H1 (cell line): Measurements from ENCODE around the gene TMCC3. TPM values are rescaled to one million over a fixed set of nuclear protein-coding genes. Genes with fewer than 3 reads are reported as not detected.

ENCODE experiments used
- CTCF ChIA-PET: fragments of 300-600 bp; sonication (Branson Sonifier 250); formaldehyde crosslinking; loops from one replicate; lab custom pipeline; 2021; ENCODE audit not compliant: partially characterized antibody; lab: Charles Lee
- POLR2A ChIA-PET: fragments of 300-600 bp; sonication (Branson Sonifier 250); formaldehyde crosslinking; loops from one replicate; lab custom pipeline; 2021; ENCODE audit warnings: inconsistent platforms; ENCODE audit not compliant: partially characterized antibody; lab: Charles Lee
- DNase-seq, 2 experiments: peaks; one replicate each; pipeline versions ENCODE4 v3.0.0 to v3.0.0-alpha.2; 2010 to 2022; ENCODE audit warnings: low spot score in 2 of 2, low read depth in 1 of 2, mixed read lengths in 1 of 2
- FAIRE-seq: peaks from 2 replicates; lab custom pipeline; 2011; peaks lifted over from hg19 to GRCh38; lab: Jason Lieb, UNC
- H2AFZ ChIP-seq: 2 replicates; pipeline ENCODE4 v1.8.1; 2012; ENCODE audit warnings: low read length, inconsistent platforms
- H2AK5ac ChIP-seq: 2 replicates; pipeline ENCODE4 v1.6.1; 2013; ENCODE audit warnings: low read depth, low read length
- H2BK120ac ChIP-seq: replicated peaks from 2 replicates; pipeline ENCODE3; 2013; ENCODE audit warnings: low read depth, low read length, inconsistent platforms
- H2BK12ac ChIP-seq: 2 replicates; pipeline ENCODE4 v1.6.1; 2013; ENCODE audit warnings: low read depth, low read length
- H2BK15ac ChIP-seq: 2 replicates; pipeline ENCODE4 v1.6.1; 2013; ENCODE audit warnings: low read length
- H2BK20ac ChIP-seq: 2 replicates; pipeline ENCODE4 v1.6.1; 2013; ENCODE audit warnings: low read length
- H2BK5ac ChIP-seq: 2 replicates; pipeline ENCODE4 v1.6.1; 2013; ENCODE audit warnings: low read depth, low read length
- H3K14ac ChIP-seq: 2 replicates; pipeline ENCODE4 v1.6.1; 2013; ENCODE audit warnings: inconsistent platforms; ENCODE audit not compliant: insufficient read length
- H3K18ac ChIP-seq: 2 replicates; pipeline ENCODE4 v1.6.1; 2013; ENCODE audit warnings: low read length; ENCODE audit errors: extremely low read depth
- H3K23ac ChIP-seq: 2 replicates; pipeline ENCODE4 v1.6.1; 2013; ENCODE audit warnings: inconsistent platforms; ENCODE audit not compliant: insufficient read length
- H3K23me2 ChIP-seq: 2 replicates; pipeline ENCODE4 v1.6.1; 2013; ENCODE audit warnings: low read depth, low read length
- H3K27ac ChIP-seq: 2 replicates; pipeline ENCODE4 v1.6.1; 2011; ENCODE audit warnings: low read depth, low read length, inconsistent platforms
- H3K27me3 ChIP-seq, 4 experiments: replicated peaks in 1 of 4; 1 replicate in 1 of 4; 2 replicates in 3 of 4; pipeline versions ENCODE4 v1.6.1 to v1.8.1; 2011 to 2013; ENCODE audit warnings: low read length in 3 of 4, mild to moderate bottlenecking in 3 of 4, inconsistent platforms in 2 of 4, mixed read lengths in 2 of 4, moderate library complexity in 1 of 4; ENCODE audit not compliant: control insufficient read depth in 3 of 4, insufficient read depth in 3 of 4; ENCODE audit errors: extremely low read depth in 1 of 4
- H3K36me3 ChIP-seq, 4 experiments: 2 replicates each; pipeline versions ENCODE4 v1.6.1 to v1.8.1; 2011 to 2013; ENCODE audit warnings: mild to moderate bottlenecking in 4 of 4, low read length in 3 of 4, moderate library complexity in 2 of 4, control low read depth in 1 of 4, inconsistent platforms in 1 of 4; ENCODE audit not compliant: insufficient read depth in 4 of 4, control insufficient read depth in 2 of 4
- H3K4ac ChIP-seq: replicated peaks from 2 replicates; pipeline ENCODE3; 2013; ENCODE audit warnings: low read length, low read depth, mixed read lengths, inconsistent platforms; ENCODE audit not compliant: insufficient read length
- H3K4me1 ChIP-seq, 4 experiments: replicated peaks in 1 of 4; 1 replicate in 1 of 4; 2 replicates in 3 of 4; pipeline versions ENCODE4 v1.6.1 to v1.8.1; 2011 to 2013; ENCODE audit warnings: low read length in 3 of 4, inconsistent platforms in 2 of 4, mixed read lengths in 1 of 4; ENCODE audit not compliant: insufficient read depth in 4 of 4, control insufficient read depth in 3 of 4
- H3K4me2 ChIP-seq, 2 experiments: 2 replicates each; pipeline versions ENCODE4 v1.6.1 to v1.8.1; 2011 to 2013; ENCODE audit warnings: low read depth in 2 of 2, low read length in 2 of 2, control low read depth in 1 of 2, inconsistent platforms in 1 of 2, mild to moderate bottlenecking in 1 of 2; ENCODE audit not compliant: insufficient read depth in 1 of 2
- H3K4me3 ChIP-seq, 4 experiments: fragments of 200-600, 300-600 bp in 1 of 4; sonication (generic), shearing (Covaris generic), sonication (Bioruptor Twin) in 1 of 4; 2 replicates each; pipeline versions ENCODE4 v1.5.1 to v1.8.1; 2011 to 2016; ENCODE audit warnings: low read length in 4 of 4, low read depth in 3 of 4, control low read depth in 2 of 4, inconsistent platforms in 2 of 4, mild to moderate bottlenecking in 2 of 4, mixed read lengths in 1 of 4, moderate library complexity in 1 of 4; ENCODE audit not compliant: insufficient read depth in 2 of 4; ENCODE audit errors: extremely low read depth in 1 of 4
- H3K56ac ChIP-seq: replicated peaks from 2 replicates; pipeline ENCODE3; 2013; ENCODE audit warnings: low read depth, mild to moderate bottlenecking, mixed read lengths, low read length, inconsistent platforms; ENCODE audit not compliant: insufficient read length
- H3K79me1 ChIP-seq: 2 replicates; pipeline ENCODE4 v1.6.1; 2013; ENCODE audit warnings: low read depth, low read length, control low read depth
- H3K79me2 ChIP-seq, 2 experiments: 2 replicates each; pipeline versions ENCODE4 v1.6.1 to v1.8.1; 2012 to 2013; ENCODE audit warnings: low read length in 2 of 2, mild to moderate bottlenecking in 2 of 2, inconsistent platforms in 1 of 2; ENCODE audit not compliant: insufficient read depth in 2 of 2, control insufficient read depth in 1 of 2
- H3K9ac ChIP-seq, 4 experiments: replicated peaks in 1 of 4; 1 replicate in 1 of 4; 2 replicates in 3 of 4; pipeline versions ENCODE4 v1.6.1 to v1.8.1; 2011 to 2013; ENCODE audit warnings: low read depth in 3 of 4, low read length in 3 of 4, control low read depth in 2 of 4, mild to moderate bottlenecking in 2 of 4, moderate library complexity in 2 of 4, inconsistent platforms in 1 of 4; ENCODE audit errors: extremely low read depth in 1 of 4
- H3K9me3 ChIP-seq, 2 experiments: 2 replicates each; pipeline versions ENCODE4 v1.6.1 to v1.8.1; 2012 to 2013; ENCODE audit warnings: mild to moderate bottlenecking in 2 of 2, moderate library complexity in 2 of 2, control low read depth in 1 of 2, inconsistent platforms in 1 of 2, low read depth in 1 of 2, low read length in 1 of 2, mixed read lengths in 1 of 2; ENCODE audit not compliant: insufficient read depth in 2 of 2
- H4K20me1 ChIP-seq, 2 experiments: replicated peaks in 1 of 2; 2 replicates each; pipeline versions ENCODE3 to v1.8.1; 2011 to 2013; ENCODE audit warnings: inconsistent platforms in 2 of 2, low read length in 2 of 2, mild to moderate bottlenecking in 1 of 2; ENCODE audit not compliant: insufficient read depth in 2 of 2, control insufficient read depth in 1 of 2
- H4K5ac ChIP-seq: 2 replicates; pipeline ENCODE4 v1.6.1; 2013; ENCODE audit warnings: low read length, low read depth, mixed read lengths, inconsistent platforms; ENCODE audit not compliant: insufficient read length
- H4K8ac ChIP-seq: 2 replicates; pipeline ENCODE4 v1.8.0; 2013; ENCODE audit warnings: mild to moderate bottlenecking, moderate library complexity, low read length, inconsistent platforms; ENCODE audit not compliant: insufficient read depth; ENCODE audit errors: extremely low read depth
- H4K91ac ChIP-seq: replicated peaks from 2 replicates; pipeline ENCODE3; 2013; ENCODE audit warnings: low read length, mixed read lengths, inconsistent platforms; ENCODE audit not compliant: insufficient read length
- ASH2L ChIP-seq: fragments of 200-600, 300-600 bp; sonication (generic); IDR thresholded peaks from one replicate; pipeline ENCODE4 v1.7.1; 2017; ENCODE audit warnings: low read length
- BACH1 ChIP-seq: IDR thresholded peaks from 2 replicates; pipeline ENCODE4 v1.6.1; 2012; ENCODE audit warnings: low read length, improper control_type of control experiment
- CBX5 ChIP-seq: fragments of 300-800, 300-1000 bp; sonication (generic); IDR thresholded peaks from 2 replicates; pipeline ENCODE4 v1.7.1; 2016; ENCODE audit warnings: antibody characterized with exemption, low read length, low read depth
- CHD1 ChIP-seq: IDR thresholded peaks from 2 replicates; pipeline ENCODE4 v1.6.1; 2012; ENCODE audit warnings: low read depth, low read length, improper control_type of control experiment
- HDAC6 ChIP-seq: IDR thresholded peaks from one replicate; pipeline ENCODE4 v1.7.1; 2012; ENCODE audit warnings: low read depth, mild to moderate bottlenecking, inconsistent platforms, low read length, moderate library complexity
- POLR2A ChIP-seq, 2 experiments: IDR thresholded peaks; 1 replicate in 1 of 2; 2 replicates in 1 of 2; pipeline ENCODE4 v1.6.1; 2011; ENCODE audit warnings: low read depth in 2 of 2, low read length in 2 of 2, mild to moderate bottlenecking in 2 of 2; ENCODE audit errors: control extremely low read depth in 1 of 2
- RAD21 ChIP-seq, 2 experiments: IDR thresholded peaks in 1 of 2; conservative IDR thresholded peaks in 1 of 2; 2 replicates each; pipeline ENCODE4 v1.6.1; 2011; ENCODE audit warnings: low read depth in 2 of 2, low read length in 2 of 2, improper control_type of control experiment in 1 of 2, inconsistent platforms in 1 of 2, mild to moderate bottlenecking in 1 of 2, moderate library complexity in 1 of 2
- TEAD4 ChIP-seq: IDR thresholded peaks from 2 replicates; pipeline ENCODE4 v1.6.1; 2012; ENCODE audit warnings: low read depth, low read length, inconsistent platforms, mixed read lengths
- WGBS, 2 experiments: shearing (Covaris generic) in 1 of 2; methylation state at CpG; one replicate each; pipeline versions ENCODE4 v1.1.6 to v1.1.7; 2013 to 2015; ENCODE audit warnings: low lambda C conversion rate in 2 of 2, mixed read lengths in 2 of 2, inconsistent platforms in 1 of 2, low coverage in 1 of 2, missing lambda C conversion rate in 1 of 2; ENCODE audit not compliant: insufficient replicate concordance in 2 of 2, insufficient coverage in 1 of 2, insufficient read length in 1 of 2; ENCODE audit errors: extremely low coverage in 1 of 2, missing lambda C conversion rate in 1 of 2; 5-methylcytosine and 5-hydroxymethylcytosine counted together
- polyA plus RNA-seq, 7 experiments: library from polyadenylated mRNA; depleted of rRNA in 3 of 7; stranded (reverse) in 5 of 7; unstranded in 2 of 7; fragments of >200 nt in 5 of 7; fragments of 200-250 nt in 2 of 7; gene quantifications; 1 replicate in 5 of 7; 2 replicates in 1 of 7; 4 replicates in 1 of 7; pipeline versions ENCODE4 v1.2.1 to v1.2.3, GENCODE V29; 2011 to 2013; ENCODE audit warnings: missing spikeins in 2 of 7, mixed read lengths in 2 of 7
- total RNA-seq: library from RNA; stranded (reverse); fragmentation: NEBNext Ultra II Directional; extraction: Animal tissue kit (Norgen Biotek cat#: 25700); gene quantifications from 2 replicates; pipeline ENCODE4 v1.2.1, GENCODE V29; 2021
- TF ChIP-seq, protein P1 (sequence below), 3 experiments: IDR thresholded peaks; 1 replicate in 2 of 3; 2 replicates in 1 of 3; pipeline versions ENCODE4 v1.5.1 to v1.6.1; 2011; ENCODE audit warnings: low read length in 3 of 3, mild to moderate bottlenecking in 3 of 3, inconsistent platforms in 2 of 3, low read depth in 1 of 3, moderate library complexity in 1 of 3; ENCODE audit not compliant: insufficient read depth in 1 of 3; ENCODE audit errors: control extremely low read depth in 1 of 3

TMCC3 gene
- total and polyA plus RNA-seq, 2 of the 8 experiments (the other 6 are each of a cell fraction or from before 2014, with no cell fraction given) = 1.7 to 4.1 TPM

DNA sequence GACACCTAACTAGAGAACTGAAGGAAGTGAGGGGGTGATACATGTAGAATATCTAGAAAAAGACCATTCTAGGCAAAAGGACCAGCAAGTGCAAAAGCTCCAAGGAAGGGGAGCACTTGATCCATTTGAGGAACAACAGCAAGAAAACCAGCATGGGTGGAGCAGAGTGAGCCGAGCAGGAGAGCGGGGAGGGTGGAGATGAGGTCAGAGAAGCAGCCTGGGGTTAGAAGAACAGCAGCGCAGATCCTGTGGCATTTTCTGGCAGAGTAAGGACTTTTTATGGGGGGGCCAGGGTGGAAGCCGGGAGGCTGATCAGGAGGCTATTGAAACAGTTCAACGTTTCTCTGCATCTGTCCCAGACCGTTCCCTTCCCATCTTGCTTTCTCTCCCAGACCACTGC is 24.5 kb upstream of the TMCC3 start:
- Histone ChIP-seq H2AK5ac (no peak overlapping the region), H4K91ac (no peak overlapping the region), H3K4me3 (no peak overlapping the region), H3K79me1 (no peaks in the 10 kb centered on the region; the same call in 1 of the 2 replicates), H3K27ac (no peak overlapping the region), H3K36me3 (no peaks in the 10 kb centered on the region), H4K5ac (no peak overlapping the region), H3K9me3 (no peaks in the 10 kb centered on the region), H4K20me1 (no peaks in the 10 kb centered on the region), H2BK20ac (no peak overlapping the region), H3K14ac (no peak overlapping the region), H2AFZ (no peak overlapping the region), H3K18ac (no peak overlapping the region; the same call in 1 of the 2 replicates), H3K23ac (no peak overlapping the region), H3K56ac (no peak overlapping the region), H4K8ac (no peak overlapping the region), H2BK12ac (no peak overlapping the region), H2BK15ac (no peak overlapping the region), H3K23me2 (no peaks in the 10 kb centered on the region), H3K27me3 (no peaks in the 10 kb centered on the region), H3K4me2 (no peak overlapping the region), H2BK5ac (no peak overlapping the region), H2BK120ac (no peak overlapping the region), H3K9ac (no peak overlapping the region), H3K4me1 (peaks cover 0 to 6% (median 1%) of the 10 kb centered on the region in 4 experiments; a peak in 3 of 7 replicates), H3K79me2 (no peaks in the 10 kb centered on the region), H3K4ac (no peak overlapping the region)
- WGBS, 2 experiments = 90% methylated on average over 6 of the region's 6 CpGs; no CpG with 5 or more reads in 1 of the 2 experiments
- CTCF ChIA-PET = no interaction called here
- FAIRE-seq = no peak
- POLR2A ChIA-PET = interaction anchor here (0.6 kb wide), 1 partner anchor 17 kb away, joined by 5 read pairs; no protein-coding TSS in a partner anchor
- DNase-seq = no peak
- no peak for TF ChIP-seq BACH1
- no peak for TF ChIP-seq CHD1
- no peak for TF ChIP-seq TEAD4
- no peak for TF ChIP-seq HDAC6
- TF ChIP-seq CBX5 = no peak
- no peak for TF ChIP-seq POLR2A (IDR thresholded peaks at IDR 0.05; ENCODE audit: control extremely low read depth in 1 of 2, low read depth in 2 of 2, low read length in 2 of 2)
- TF ChIP-seq, protein P1, sequence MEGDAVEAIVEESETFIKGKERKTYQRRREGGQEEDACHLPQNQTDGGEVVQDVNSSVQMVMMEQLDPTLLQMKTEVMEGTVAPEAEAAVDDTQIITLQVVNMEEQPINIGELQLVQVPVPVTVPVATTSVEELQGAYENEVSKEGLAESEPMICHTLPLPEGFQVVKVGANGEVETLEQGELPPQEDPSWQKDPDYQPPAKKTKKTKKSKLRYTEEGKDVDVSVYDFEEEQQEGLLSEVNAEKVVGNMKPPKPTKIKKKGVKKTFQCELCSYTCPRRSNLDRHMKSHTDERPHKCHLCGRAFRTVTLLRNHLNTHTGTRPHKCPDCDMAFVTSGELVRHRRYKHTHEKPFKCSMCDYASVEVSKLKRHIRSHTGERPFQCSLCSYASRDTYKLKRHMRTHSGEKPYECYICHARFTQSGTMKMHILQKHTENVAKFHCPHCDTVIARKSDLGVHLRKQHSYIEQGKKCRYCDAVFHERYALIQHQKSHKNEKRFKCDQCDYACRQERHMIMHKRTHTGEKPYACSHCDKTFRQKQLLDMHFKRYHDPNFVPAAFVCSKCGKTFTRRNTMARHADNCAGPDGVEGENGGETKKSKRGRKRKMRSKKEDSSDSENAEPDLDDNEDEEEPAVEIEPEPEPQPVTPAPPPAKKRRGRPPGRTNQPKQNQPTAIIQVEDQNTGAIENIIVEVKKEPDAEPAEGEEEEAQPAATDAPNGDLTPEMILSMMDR (IDR thresholded peaks at IDR 0.05; ENCODE audit: control extremely low read depth in 1 of 3, insufficient read depth in 1 of 3, low read depth in 1 of 3, low read length in 3 of 3) = no peak
- TF ChIP-seq RAD21 (IDR thresholded peaks at IDR 0.05 in 1 of 2, conservative IDR thresholded peaks at IDR 0.05 in 1 of 2; ENCODE audit: low read depth in 2 of 2, low read length in 2 of 2) = no peak
- TF ChIP-seq ASH2L = no peak
